WTC11 (cell line): ENCODE results near the gene SHROOM2. TPM values are rescaled to one million over a fixed set of nuclear protein-coding genes. Genes with fewer than 3 reads are reported as not detected.

Experiments
- ATAC-seq: fragments of 200-7000 bp; cut with Tn5 transposase; 2 replicates; pipeline ENCODE4 v1.10.0; 2021; ENCODE audit warnings: mild to moderate bottlenecking, moderate library complexity
- CTCF ChIA-PET: fragments of 300-600 bp; sonication (Branson Sonifier 250); formaldehyde crosslinking; loops from one replicate; lab custom pipeline; 2021; ENCODE audit warnings: antibody characterized with exemption; lab: Charles Lee
- POLR2A ChIA-PET: fragments of 350-600 bp; sonication (Branson Sonifier 250); formaldehyde crosslinking; loops from one replicate; lab custom pipeline; 2021; ENCODE audit warnings: antibody characterized with exemption; lab: Charles Lee
- DNase-seq: peaks from one replicate; pipeline ENCODE4 v3.0.0; 2021; ENCODE audit warnings: low spot score
- H3K27ac Mint-ChIP-seq: 2 replicates; pipeline ENCODE4 v1.8.0; 2021; ENCODE audit warnings: mixed read lengths
- H3K27me3 Mint-ChIP-seq: 2 replicates; pipeline ENCODE4 v1.8.0; 2021; ENCODE audit warnings: low read depth, mild to moderate bottlenecking, moderate library complexity, mixed read lengths
- H3K36me3 Mint-ChIP-seq: 2 replicates; pipeline ENCODE4 v1.8.0; 2021; ENCODE audit warnings: mixed read lengths
- H3K4me1 Mint-ChIP-seq: 2 replicates; pipeline ENCODE4 v1.8.0; 2022; ENCODE audit warnings: mixed read lengths
- H3K4me3 Mint-ChIP-seq: 2 replicates; pipeline ENCODE4 v1.8.0; 2021; ENCODE audit warnings: mild to moderate bottlenecking, moderate library complexity, mixed read lengths
- H3K9me3 Mint-ChIP-seq: 2 replicates; pipeline ENCODE4 v1.8.0; 2021; ENCODE audit warnings: mixed read lengths
- CREM ChIP-seq: sonication (generic); formaldehyde crosslinking; IDR thresholded peaks from 2 replicates; pipeline ENCODE4 v1.8.1; 2022; ENCODE audit warnings: mild to moderate bottlenecking, missing genetic modification reagents, moderate library complexity
- ELF4 ChIP-seq: sonication (generic); formaldehyde crosslinking; IDR thresholded peaks from 2 replicates; pipeline ENCODE4 v1.8.1; 2022; ENCODE audit warnings: low read depth, mild to moderate bottlenecking, moderate library complexity, missing genetic modification reagents
- FOXJ3 ChIP-seq: sonication (generic); formaldehyde crosslinking; IDR thresholded peaks from 2 replicates; pipeline ENCODE4 v1.9.0; 2021; ENCODE audit warnings: missing genetic modification reagents, mild to moderate bottlenecking, borderline replicate concordance
- FOXK1 ChIP-seq: sonication (generic); formaldehyde crosslinking; IDR thresholded peaks from 2 replicates; pipeline ENCODE4 v1.8.0; 2022; ENCODE audit warnings: mild to moderate bottlenecking, moderate library complexity, missing genetic modification reagents
- GTF2I ChIP-seq: fragments of 250-450 bp; sonication (Bioruptor Pico); conservative IDR thresholded peaks from 2 replicates; pipeline ENCODE4 v1.4.0; 2021; ENCODE audit warnings: mild to moderate bottlenecking
- IRF2 ChIP-seq: sonication (generic); formaldehyde crosslinking; IDR thresholded peaks from 2 replicates; pipeline ENCODE4 v1.8.0; 2022; ENCODE audit warnings: low read depth, missing genetic modification reagents, borderline replicate concordance
- MLX ChIP-seq: sonication (generic); formaldehyde crosslinking; IDR thresholded peaks from 2 replicates; pipeline ENCODE4 v1.8.1; 2023; ENCODE audit warnings: mild to moderate bottlenecking, missing genetic modification reagents, moderate library complexity
- OVOL2 ChIP-seq: fragments of 250-450 bp; sonication (Bioruptor Pico); IDR thresholded peaks from 2 replicates; pipeline ENCODE4 v1.9.0; 2021; ENCODE audit warnings: mild to moderate bottlenecking, borderline replicate concordance
- PRRX2 ChIP-seq: fragments of 250-450 bp; sonication (Bioruptor Pico); IDR thresholded peaks from 2 replicates; pipeline ENCODE4 v1.8.0; 2021; ENCODE audit warnings: mild to moderate bottlenecking
- SOX15 ChIP-seq: fragments of 250-450 bp; sonication (Bioruptor Pico); IDR thresholded peaks from 2 replicates; pipeline ENCODE4 v1.9.0; 2021; ENCODE audit warnings: mild to moderate bottlenecking
- TCF7 ChIP-seq: sonication (generic); formaldehyde crosslinking; IDR thresholded peaks from 2 replicates; pipeline ENCODE4 v1.8.0; 2022; ENCODE audit warnings: mild to moderate bottlenecking, low read depth, missing genetic modification reagents, moderate library complexity
- TEAD4 ChIP-seq: sonication (generic); formaldehyde crosslinking; IDR thresholded peaks from 2 replicates; pipeline ENCODE4 v1.8.0; 2022; ENCODE audit warnings: mild to moderate bottlenecking, missing genetic modification reagents
- ZNF263 ChIP-seq: sonication (generic); formaldehyde crosslinking; IDR thresholded peaks from 2 replicates; pipeline ENCODE4 v1.8.1; 2022; ENCODE audit warnings: low read depth, mild to moderate bottlenecking, moderate library complexity, missing genetic modification reagents
- ZNF317 ChIP-seq: sonication (generic); formaldehyde crosslinking; IDR thresholded peaks from 2 replicates; pipeline ENCODE4 v1.8.1; 2023; ENCODE audit warnings: low read depth, mild to moderate bottlenecking, moderate library complexity, missing genetic modification reagents, borderline replicate concordance
- ZNF532 ChIP-seq: fragments of 250-450 bp; sonication (Bioruptor Pico); IDR thresholded peaks from 2 replicates; pipeline ENCODE4 v1.9.0; 2021; ENCODE audit warnings: mild to moderate bottlenecking, borderline replicate concordance
- total RNA-seq: library from RNA; stranded (reverse); gene quantifications from 3 replicates; pipeline ENCODE4 v1.2.3, GENCODE V29; 2021
- TF ChIP-seq, protein P1 (sequence below): sonication (generic); formaldehyde crosslinking; IDR thresholded peaks from 2 replicates; pipeline ENCODE4 v1.8.1; 2023; ENCODE audit warnings: mild to moderate bottlenecking, missing genetic modification reagents
- TF ChIP-seq, protein P2 (sequence below): sonication (generic); formaldehyde crosslinking; IDR thresholded peaks from 2 replicates; pipeline ENCODE4 v1.8.0; 2023; ENCODE audit warnings: mild to moderate bottlenecking, missing genetic modification reagents
- TF ChIP-seq, protein P3 (sequence below): sonication (generic); formaldehyde crosslinking; IDR thresholded peaks from 2 replicates; pipeline ENCODE4 v1.8.1; 2022; ENCODE audit warnings: mild to moderate bottlenecking, missing genetic modification reagents, moderate library complexity, borderline replicate concordance
- TF ChIP-seq, protein P4 (sequence below): sonication (generic); formaldehyde crosslinking; conservative IDR thresholded peaks from 2 replicates; pipeline ENCODE4 v1.8.1; 2023; ENCODE audit warnings: mild to moderate bottlenecking, low read depth, missing genetic modification reagents, moderate library complexity

SHROOM2 gene
- total RNA-seq, 1 experiment from 2014 or later: 14.8 TPM

GRCh38 chrX:9903146-9903545 is 116.9 kb downstream of the SHROOM2 start:
- ATAC-seq (no peak), DNase-seq (no peak)
- Mint-ChIP-seq H3K36me3 (peaks cover 5% of the 10 kb centered on the region), H3K4me1 (peaks cover 14% of the 10 kb centered on the region), H3K27ac (no peak overlapping the region), H3K9me3 (no peaks in the 10 kb centered on the region), H3K4me3 (no peak overlapping the region), H3K27me3 (no peaks in the 10 kb centered on the region)
- no peak for TF ChIP-seq OVOL2 (CRISPR knock-in tag)
- no peak for TF ChIP-seq ZNF532
- TF ChIP-seq, protein P1, sequence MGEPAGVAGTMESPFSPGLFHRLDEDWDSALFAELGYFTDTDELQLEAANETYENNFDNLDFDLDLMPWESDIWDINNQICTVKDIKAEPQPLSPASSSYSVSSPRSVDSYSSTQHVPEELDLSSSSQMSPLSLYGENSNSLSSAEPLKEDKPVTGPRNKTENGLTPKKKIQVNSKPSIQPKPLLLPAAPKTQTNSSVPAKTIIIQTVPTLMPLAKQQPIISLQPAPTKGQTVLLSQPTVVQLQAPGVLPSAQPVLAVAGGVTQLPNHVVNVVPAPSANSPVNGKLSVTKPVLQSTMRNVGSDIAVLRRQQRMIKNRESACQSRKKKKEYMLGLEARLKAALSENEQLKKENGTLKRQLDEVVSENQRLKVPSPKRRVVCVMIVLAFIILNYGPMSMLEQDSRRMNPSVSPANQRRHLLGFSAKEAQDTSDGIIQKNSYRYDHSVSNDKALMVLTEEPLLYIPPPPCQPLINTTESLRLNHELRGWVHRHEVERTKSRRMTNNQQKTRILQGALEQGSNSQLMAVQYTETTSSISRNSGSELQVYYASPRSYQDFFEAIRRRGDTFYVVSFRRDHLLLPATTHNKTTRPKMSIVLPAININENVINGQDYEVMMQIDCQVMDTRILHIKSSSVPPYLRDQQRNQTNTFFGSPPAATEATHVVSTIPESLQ (CRISPR knock-in tag): no peak
- TF ChIP-seq ZNF263 (CRISPR knock-in tag): no peak
- TF ChIP-seq ELF4 (CRISPR knock-in tag): no peak
- TF ChIP-seq ZNF317 (CRISPR knock-in tag): no peak
- no peak for TF ChIP-seq PRRX2
- TF ChIP-seq TCF7 (CRISPR knock-in tag): no peak
- TF ChIP-seq MLX (CRISPR knock-in tag): no peak
- CTCF ChIA-PET: no interaction called here
- POLR2A ChIA-PET: no interaction called here

GRCh38 chrX:9905288-9905687 is 119.1 kb downstream of the SHROOM2 start:
- Mint-ChIP-seq H3K4me1 (peaks cover 7% of the 10 kb centered on the region), H3K36me3 (no peaks in the 10 kb centered on the region), H3K9me3 (no peaks in the 10 kb centered on the region), H3K27me3 (no peaks in the 10 kb centered on the region), H3K4me3 (no peak overlapping the region), H3K27ac (no peak overlapping the region; the same call in 1 of the 2 replicates)
- ATAC-seq: no peak
- CTCF ChIA-PET: interaction anchor here (1.2 kb wide), 1 partner anchor 215 kb away, joined by 5 read pairs; no protein-coding TSS in a partner anchor
- DNase-seq: no peak
- POLR2A ChIA-PET: no interaction called here
- TF ChIP-seq, protein P2, sequence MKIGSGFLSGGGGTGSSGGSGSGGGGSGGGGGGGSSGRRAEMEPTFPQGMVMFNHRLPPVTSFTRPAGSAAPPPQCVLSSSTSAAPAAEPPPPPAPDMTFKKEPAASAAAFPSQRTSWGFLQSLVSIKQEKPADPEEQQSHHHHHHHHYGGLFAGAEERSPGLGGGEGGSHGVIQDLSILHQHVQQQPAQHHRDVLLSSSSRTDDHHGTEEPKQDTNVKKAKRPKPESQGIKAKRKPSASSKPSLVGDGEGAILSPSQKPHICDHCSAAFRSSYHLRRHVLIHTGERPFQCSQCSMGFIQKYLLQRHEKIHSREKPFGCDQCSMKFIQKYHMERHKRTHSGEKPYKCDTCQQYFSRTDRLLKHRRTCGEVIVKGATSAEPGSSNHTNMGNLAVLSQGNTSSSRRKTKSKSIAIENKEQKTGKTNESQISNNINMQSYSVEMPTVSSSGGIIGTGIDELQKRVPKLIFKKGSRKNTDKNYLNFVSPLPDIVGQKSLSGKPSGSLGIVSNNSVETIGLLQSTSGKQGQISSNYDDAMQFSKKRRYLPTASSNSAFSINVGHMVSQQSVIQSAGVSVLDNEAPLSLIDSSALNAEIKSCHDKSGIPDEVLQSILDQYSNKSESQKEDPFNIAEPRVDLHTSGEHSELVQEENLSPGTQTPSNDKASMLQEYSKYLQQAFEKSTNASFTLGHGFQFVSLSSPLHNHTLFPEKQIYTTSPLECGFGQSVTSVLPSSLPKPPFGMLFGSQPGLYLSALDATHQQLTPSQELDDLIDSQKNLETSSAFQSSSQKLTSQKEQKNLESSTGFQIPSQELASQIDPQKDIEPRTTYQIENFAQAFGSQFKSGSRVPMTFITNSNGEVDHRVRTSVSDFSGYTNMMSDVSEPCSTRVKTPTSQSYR (CRISPR knock-in tag): no peak
- TF ChIP-seq GTF2I (CRISPR knock-in tag): no peak
- TF ChIP-seq, protein P3, sequence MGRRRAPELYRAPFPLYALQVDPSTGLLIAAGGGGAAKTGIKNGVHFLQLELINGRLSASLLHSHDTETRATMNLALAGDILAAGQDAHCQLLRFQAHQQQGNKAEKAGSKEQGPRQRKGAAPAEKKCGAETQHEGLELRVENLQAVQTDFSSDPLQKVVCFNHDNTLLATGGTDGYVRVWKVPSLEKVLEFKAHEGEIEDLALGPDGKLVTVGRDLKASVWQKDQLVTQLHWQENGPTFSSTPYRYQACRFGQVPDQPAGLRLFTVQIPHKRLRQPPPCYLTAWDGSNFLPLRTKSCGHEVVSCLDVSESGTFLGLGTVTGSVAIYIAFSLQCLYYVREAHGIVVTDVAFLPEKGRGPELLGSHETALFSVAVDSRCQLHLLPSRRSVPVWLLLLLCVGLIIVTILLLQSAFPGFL (CRISPR knock-in tag): no peak
- TF ChIP-seq FOXJ3 (CRISPR knock-in tag): no peak
- TF ChIP-seq TEAD4 (CRISPR knock-in tag): no peak
- TF ChIP-seq SOX15 (CRISPR knock-in tag): no peak
- TF ChIP-seq CREM (CRISPR knock-in tag): no peak
- TF ChIP-seq, protein P1 (CRISPR knock-in tag): no peak
- no peak for TF ChIP-seq FOXK1
- TF ChIP-seq, protein P4, sequence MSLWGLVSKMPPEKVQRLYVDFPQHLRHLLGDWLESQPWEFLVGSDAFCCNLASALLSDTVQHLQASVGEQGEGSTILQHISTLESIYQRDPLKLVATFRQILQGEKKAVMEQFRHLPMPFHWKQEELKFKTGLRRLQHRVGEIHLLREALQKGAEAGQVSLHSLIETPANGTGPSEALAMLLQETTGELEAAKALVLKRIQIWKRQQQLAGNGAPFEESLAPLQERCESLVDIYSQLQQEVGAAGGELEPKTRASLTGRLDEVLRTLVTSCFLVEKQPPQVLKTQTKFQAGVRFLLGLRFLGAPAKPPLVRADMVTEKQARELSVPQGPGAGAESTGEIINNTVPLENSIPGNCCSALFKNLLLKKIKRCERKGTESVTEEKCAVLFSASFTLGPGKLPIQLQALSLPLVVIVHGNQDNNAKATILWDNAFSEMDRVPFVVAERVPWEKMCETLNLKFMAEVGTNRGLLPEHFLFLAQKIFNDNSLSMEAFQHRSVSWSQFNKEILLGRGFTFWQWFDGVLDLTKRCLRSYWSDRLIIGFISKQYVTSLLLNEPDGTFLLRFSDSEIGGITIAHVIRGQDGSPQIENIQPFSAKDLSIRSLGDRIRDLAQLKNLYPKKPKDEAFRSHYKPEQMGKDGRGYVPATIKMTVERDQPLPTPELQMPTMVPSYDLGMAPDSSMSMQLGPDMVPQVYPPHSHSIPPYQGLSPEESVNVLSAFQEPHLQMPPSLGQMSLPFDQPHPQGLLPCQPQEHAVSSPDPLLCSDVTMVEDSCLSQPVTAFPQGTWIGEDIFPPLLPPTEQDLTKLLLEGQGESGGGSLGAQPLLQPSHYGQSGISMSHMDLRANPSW (CRISPR knock-in tag): no peak
- TF ChIP-seq IRF2 (CRISPR knock-in tag): no peak
